ENCODE results near the gene DNAI4. TPM values are rescaled to one million over a fixed set of nuclear protein-coding genes. Genes with fewer than 3 reads are reported as not detected.
A peak's percentile ranks its signal among the peaks of the same experiment; 100 is the strongest.
"Not testable (repeated sequence)": the region's sequence is repeated elsewhere in the genome, so short reads cannot be mapped to it uniquely, and the experiment has no call there.

Gene DNAI4
- total RNA-seq, 2 donors from 2014 or later: 0.65 to 1.4 TPM

- no peaks in the 10 kb centered on the region for H3K9me3 Mint-ChIP-seq
- ATAC-seq (replicated peaks): no peak
- no peak overlapping the region for H3K27ac Mint-ChIP-seq
- H3K27me3 Mint-ChIP-seq: no peaks in the 10 kb centered on the region
- H3K36me3 Mint-ChIP-seq (ENCODE audit: low read depth): no peaks in the 10 kb centered on the region
- H3K4me1 Mint-ChIP-seq: peaks cover 4% of the 10 kb centered on the region
- H3K4me3 Mint-ChIP-seq: no peak overlapping the region
Measured at GRCh38 chr1:66831529-66832239, 93.0 kb downstream of the DNAI4 start.

DNA sequence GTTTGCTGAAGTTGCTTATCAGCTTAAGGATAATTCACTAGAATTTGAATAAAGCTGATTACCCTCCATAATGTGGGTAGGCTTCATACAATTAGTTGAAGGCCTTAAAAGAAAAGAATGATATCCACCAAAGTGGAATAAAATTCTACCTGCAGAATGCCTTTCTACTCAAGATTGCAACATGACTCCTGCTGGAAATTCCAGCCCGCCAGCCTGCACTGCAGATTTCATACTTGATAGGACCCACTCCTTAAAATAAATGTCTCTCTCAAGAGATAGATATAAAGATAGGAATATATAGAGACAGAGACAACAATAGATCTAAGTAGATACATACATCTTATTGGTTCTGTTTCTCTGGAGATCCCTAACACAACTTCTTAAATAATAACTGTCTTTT is 99.9 kb downstream of the DNAI4 start:
- H3K36me3 Mint-ChIP-seq (ENCODE audit: low read depth): no peaks in the 10 kb centered on the region
- H3K4me3 Mint-ChIP-seq: no peak overlapping the region
- no peak overlapping the region for H3K27ac Mint-ChIP-seq
- no peaks in the 10 kb centered on the region for H3K9me3 Mint-ChIP-seq
- no peaks in the 10 kb centered on the region for H3K4me1 Mint-ChIP-seq
- ATAC-seq (replicated peaks): no peak
- H3K27me3 Mint-ChIP-seq: no peaks in the 10 kb centered on the region

- H3K9me3 Mint-ChIP-seq: no peaks in the 10 kb centered on the region
- no peaks in the 10 kb centered on the region for H3K27me3 Mint-ChIP-seq
- no peak overlapping the region for H3K4me3 Mint-ChIP-seq
- H3K27ac Mint-ChIP-seq: no peak overlapping the region
- ATAC-seq (replicated peaks): no peak
- no peaks in the 10 kb centered on the region for H3K36me3 Mint-ChIP-seq (ENCODE audit: low read depth)
- H3K4me1 Mint-ChIP-seq: no peaks in the 10 kb centered on the region
Measured at GRCh38 chr1:66809736-66810326, 114.8 kb downstream of the DNAI4 start.

GRCh38 chr1:66809245-66809644 is 115.4 kb downstream of the DNAI4 start:
- Mint-ChIP-seq H3K4me3 (no peak overlapping the region), H3K4me1 (no peaks in the 10 kb centered on the region)
- ATAC-seq (replicated peaks): no peak

DNA sequence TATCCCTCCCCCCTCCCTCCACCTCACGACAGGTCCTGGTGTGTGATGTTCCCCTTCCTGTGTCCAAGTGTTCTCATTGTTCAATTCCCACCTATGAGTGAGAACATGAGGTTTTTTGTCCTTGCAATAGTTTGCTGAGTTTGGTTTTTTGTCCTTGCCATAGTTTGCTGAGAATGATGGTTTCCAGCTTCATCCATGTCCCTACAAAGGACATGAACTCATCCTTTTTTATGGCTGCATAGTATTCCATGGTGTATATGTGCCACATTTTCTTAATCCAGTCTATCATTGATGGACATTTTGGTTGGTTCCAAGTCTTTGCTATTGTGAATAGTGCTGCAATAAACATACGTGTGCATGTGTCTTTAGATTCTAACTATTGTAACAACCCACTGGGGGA is 128.8 kb downstream of the DNAI4 start:
- not testable (repeated sequence) for ATAC-seq (replicated peaks); H3K4me1 Mint-ChIP-seq; H3K4me3 Mint-ChIP-seq; H3K27me3 Mint-ChIP-seq; H3K27ac Mint-ChIP-seq; H3K36me3 Mint-ChIP-seq (ENCODE audit: low read depth); H3K9me3 Mint-ChIP-seq

More at GRCh38 chr1:66809245-66809644, 115.4 kb downstream of the DNAI4 start:
- Mint-ChIP-seq H3K27ac (no peak overlapping the region), H3K9me3 (no peaks in the 10 kb centered on the region), H3K36me3 (ENCODE audit: low read depth) (no peaks in the 10 kb centered on the region), H3K27me3 (no peaks in the 10 kb centered on the region)

GRCh38 chr1:66791621-66792610 is 132.7 kb downstream of the DNAI4 start:
- peaks cover 10% of the 10 kb centered on the region for H3K4me1 Mint-ChIP-seq
- no peaks in the 10 kb centered on the region for H3K27me3 Mint-ChIP-seq
- no peaks in the 10 kb centered on the region for H3K9me3 Mint-ChIP-seq
- no peaks in the 10 kb centered on the region for H3K36me3 Mint-ChIP-seq (ENCODE audit: low read depth)
- no peak for ATAC-seq (replicated peaks)
- H3K4me3 Mint-ChIP-seq: no peak overlapping the region
- H3K27ac Mint-ChIP-seq: no peak overlapping the region

- peak; percentile 100 for ATAC-seq (replicated peaks)
- peak overlapping the region; percentile 60 for H3K27ac Mint-ChIP-seq
- no peaks in the 10 kb centered on the region for H3K27me3 Mint-ChIP-seq
- H3K4me1 Mint-ChIP-seq: peaks cover 10% of the 10 kb centered on the region
- no peaks in the 10 kb centered on the region for H3K9me3 Mint-ChIP-seq
- no peaks in the 10 kb centered on the region for H3K36me3 Mint-ChIP-seq (ENCODE audit: low read depth)
- H3K4me3 Mint-ChIP-seq: peak overlapping the region; percentile 68
Measured at GRCh38 chr1:66788231-66788939, 136.3 kb downstream of the DNAI4 start.

GRCh38 chr1:66787641-66788040 is 137.0 kb downstream of the DNAI4 start:
- peaks cover 10% of the 10 kb centered on the region for H3K4me1 Mint-ChIP-seq
- no peak for ATAC-seq (replicated peaks)

GRCh38 chr1:66785800-66786199 is 138.9 kb downstream of the DNAI4 start:
- H3K4me1 Mint-ChIP-seq: peaks cover 10% of the 10 kb centered on the region
- ATAC-seq (replicated peaks); H3K4me3 Mint-ChIP-seq; H3K27ac Mint-ChIP-seq; H3K27me3 Mint-ChIP-seq; H3K36me3 Mint-ChIP-seq (ENCODE audit: low read depth); H3K9me3 Mint-ChIP-seq: not testable (repeated sequence)

More at GRCh38 chr1:66787641-66788040, 137.0 kb downstream of the DNAI4 start:
- Mint-ChIP-seq H3K36me3 (ENCODE audit: low read depth) (no peaks in the 10 kb centered on the region), H3K9me3 (no peaks in the 10 kb centered on the region), H3K4me3 (no peak overlapping the region), H3K27me3 (no peaks in the 10 kb centered on the region), H3K27ac (no peak overlapping the region)

DNA sequence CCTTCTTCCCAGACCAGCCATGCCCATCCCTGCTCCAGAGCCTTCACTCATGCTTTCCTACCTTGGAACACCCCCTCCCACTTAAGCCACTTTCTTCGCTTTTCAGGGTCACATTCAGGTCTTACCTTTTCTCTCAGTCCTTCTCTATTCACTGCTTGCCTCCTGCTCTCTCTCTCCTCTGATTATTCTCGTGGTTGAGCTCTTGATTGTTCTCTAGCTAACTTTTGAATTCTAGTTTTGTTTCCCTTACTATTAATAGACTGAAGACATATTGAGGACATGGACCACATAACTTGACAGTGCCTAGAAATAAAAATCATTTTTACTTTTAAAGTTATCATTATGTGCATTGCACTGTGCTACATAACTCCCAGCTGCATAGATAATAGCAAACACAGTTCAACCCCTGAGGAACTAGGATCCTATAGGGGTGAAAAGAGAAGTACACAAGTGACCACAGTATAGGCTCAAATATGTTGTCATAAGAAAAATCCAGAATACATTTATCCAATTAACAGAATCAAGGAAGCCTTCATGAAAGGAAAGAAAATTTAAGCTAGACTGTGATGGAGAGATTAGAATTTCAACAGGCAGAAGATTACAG is 145.1 kb downstream of the DNAI4 start:
- no peak overlapping the region for H3K27ac Mint-ChIP-seq
- no peaks in the 10 kb centered on the region for H3K4me1 Mint-ChIP-seq
- peaks cover 5% of the 10 kb centered on the region for H3K27me3 Mint-ChIP-seq
- no peak for ATAC-seq (replicated peaks)
- no peaks in the 10 kb centered on the region for H3K36me3 Mint-ChIP-seq (ENCODE audit: low read depth)
- no peak overlapping the region for H3K4me3 Mint-ChIP-seq
- H3K9me3 Mint-ChIP-seq: no peaks in the 10 kb centered on the region

GRCh38 chr1:66778969-66779368 is 145.7 kb downstream of the DNAI4 start:
- ATAC-seq (replicated peaks): no peak
- no peaks in the 10 kb centered on the region for H3K36me3 Mint-ChIP-seq (ENCODE audit: low read depth)
- H3K27ac Mint-ChIP-seq: no peak overlapping the region
- no peaks in the 10 kb centered on the region for H3K9me3 Mint-ChIP-seq
- H3K4me3 Mint-ChIP-seq: no peak overlapping the region
- H3K27me3 Mint-ChIP-seq: peaks cover 5% of the 10 kb centered on the region
- no peaks in the 10 kb centered on the region for H3K4me1 Mint-ChIP-seq

GRCh38 chr1:66778266-66778665 is 146.4 kb downstream of the DNAI4 start:
- ATAC-seq (replicated peaks): no peak
- H3K4me3 Mint-ChIP-seq: no peak overlapping the region
- peaks cover 5% of the 10 kb centered on the region for H3K27me3 Mint-ChIP-seq
- H3K9me3 Mint-ChIP-seq: no peaks in the 10 kb centered on the region
- no peak overlapping the region for H3K27ac Mint-ChIP-seq
- H3K4me1 Mint-ChIP-seq: no peaks in the 10 kb centered on the region
- no peaks in the 10 kb centered on the region for H3K36me3 Mint-ChIP-seq (ENCODE audit: low read depth)

DNA sequence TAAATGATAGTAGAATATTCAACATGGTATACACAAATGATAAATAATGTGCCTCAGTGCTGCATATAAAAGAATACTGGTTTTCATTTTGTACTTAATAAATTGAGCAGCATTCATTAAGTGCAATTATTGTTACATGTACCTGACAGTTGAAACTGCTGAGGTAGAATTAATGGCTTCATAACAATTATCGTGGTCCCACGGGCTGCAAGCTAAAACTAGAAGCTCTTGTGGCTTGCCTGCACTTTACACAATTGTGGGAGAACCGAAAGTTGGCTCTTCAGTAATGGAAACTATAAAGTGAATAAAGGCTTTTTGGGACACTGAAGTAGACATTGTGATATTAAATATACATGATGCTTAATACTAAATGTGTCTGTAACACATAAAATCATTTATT is 146.8 kb downstream of the DNAI4 start:
- Mint-ChIP-seq H3K36me3 (ENCODE audit: low read depth) (no peaks in the 10 kb centered on the region), H3K9me3 (no peaks in the 10 kb centered on the region), H3K4me3 (no peak overlapping the region), H3K4me1 (no peaks in the 10 kb centered on the region), H3K27me3 (peaks cover 5% of the 10 kb centered on the region), H3K27ac (no peak overlapping the region)
- ATAC-seq (replicated peaks): no peak

DNA sequence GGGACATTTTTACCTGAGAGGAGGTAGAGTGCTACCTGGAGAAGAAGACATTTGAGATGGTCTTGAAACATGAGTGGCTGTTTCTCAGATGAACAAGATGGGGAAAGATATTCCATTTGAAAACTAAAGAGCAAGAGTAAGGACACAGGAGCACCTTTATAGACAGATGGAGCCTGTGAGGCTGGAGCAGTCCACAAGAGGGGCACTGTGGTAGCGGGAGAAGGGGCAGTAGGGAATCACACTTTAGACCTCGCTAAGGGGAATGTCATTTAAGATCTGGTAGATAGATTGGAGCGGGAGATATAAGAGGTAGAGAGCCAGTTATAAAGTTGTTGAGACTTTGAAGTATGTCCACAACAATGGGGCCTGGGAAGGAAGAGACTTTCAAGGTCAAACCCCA is 149.0 kb downstream of the DNAI4 start:
- H3K9me3 Mint-ChIP-seq: no peaks in the 10 kb centered on the region
- no peak for ATAC-seq (replicated peaks)
- H3K4me3 Mint-ChIP-seq: no peak overlapping the region
- H3K4me1 Mint-ChIP-seq: peaks cover 4% of the 10 kb centered on the region
- peaks cover 5% of the 10 kb centered on the region for H3K27me3 Mint-ChIP-seq
- H3K27ac Mint-ChIP-seq: no peak overlapping the region
- no peaks in the 10 kb centered on the region for H3K36me3 Mint-ChIP-seq (ENCODE audit: low read depth)

Measured in activated T-helper 17 cell treated with anti-CD3 and anti-CD28 coated beads, Interleukin-2, amount 50 U/mL, for 72 hours (primary cell).